WERI-Rb-1 (cell line): ENCODE measurements around the gene TSHZ3.

ENCODE experiments used
- DNase-seq: peaks from one replicate; pipeline ENCODE4 v3.0.0-alpha.2; 2020
- H3K27ac ChIP-seq: fragments of 250-450 bp; sonication (Bioruptor Pico); 2 replicates; pipeline ENCODE4 v1.5.1; 2020; ENCODE audit warnings: mild to moderate bottlenecking, moderate library complexity
- H3K27me3 ChIP-seq: fragments of 250-450 bp; sonication (Bioruptor Pico); 2 replicates; pipeline ENCODE4 v1.5.1; 2021; ENCODE audit warnings: mild to moderate bottlenecking, low read depth, moderate library complexity; ENCODE audit not compliant: insufficient read depth, severe bottlenecking
- H3K36me3 ChIP-seq: fragments of 250-450 bp; sonication (Bioruptor Pico); 2 replicates; pipeline ENCODE4 v1.5.1; 2020; ENCODE audit warnings: mild to moderate bottlenecking, moderate library complexity
- H3K4me3 ChIP-seq: 2 replicates; pipeline ENCODE4 v1.5.1; 2011; ENCODE audit warnings: low read depth, mild to moderate bottlenecking, control low read depth, low read length
- H3K9me3 ChIP-seq: fragments of 250-450 bp; sonication (Bioruptor Pico); 2 replicates; pipeline ENCODE4 v1.5.1; 2021; ENCODE audit warnings: mild to moderate bottlenecking, moderate library complexity; ENCODE audit not compliant: severe bottlenecking
- CTCF ChIP-seq: IDR thresholded peaks from 2 replicates; pipeline ENCODE4 v1.5.1; 2011; ENCODE audit warnings: low read depth, mild to moderate bottlenecking, control low read depth, inconsistent platforms, low read length

The TSHZ3 gene

GRCh38 chr19:31269425-31270127, 79.7 kb downstream of the TSHZ3 start:
- TF ChIP-seq CTCF, result no peak
- Histone ChIP-seq H3K27ac (no peak overlapping the region), H3K27me3 (no peaks in the 10 kb centered on the region), H3K4me3 (no peak overlapping the region), H3K36me3 (no peaks in the 10 kb centered on the region), H3K9me3 (no peaks in the 10 kb centered on the region)
- DNase-seq, result no peak

GRCh38 chr19:31268751-31269383, 80.4 kb downstream of the TSHZ3 start:
- TF ChIP-seq CTCF, result no peak
- no peaks in the 10 kb centered on the region for H3K9me3 ChIP-seq
- DNase-seq, result no peak
- H3K36me3 ChIP-seq, result no peaks in the 10 kb centered on the region
- no peak overlapping the region for H3K27ac ChIP-seq
- H3K27me3 ChIP-seq, result no peaks in the 10 kb centered on the region
- H3K4me3 ChIP-seq, result no peak overlapping the region

- H3K4me3 ChIP-seq, result no peak overlapping the region
- no peak for DNase-seq
- H3K27me3 ChIP-seq, result no peaks in the 10 kb centered on the region
- TF ChIP-seq CTCF, result no peak
- no peaks in the 10 kb centered on the region for H3K36me3 ChIP-seq
- H3K9me3 ChIP-seq, result no peaks in the 10 kb centered on the region
- no peak overlapping the region for H3K27ac ChIP-seq
Measured at GRCh38 chr19:31266731-31267130, 82.5 kb downstream of the TSHZ3 start.

- H3K4me3 ChIP-seq, result no peak overlapping the region
- no peak overlapping the region for H3K27ac ChIP-seq
- DNase-seq, result no peak
- no peaks in the 10 kb centered on the region for H3K9me3 ChIP-seq
- no peaks in the 10 kb centered on the region for H3K27me3 ChIP-seq
- TF ChIP-seq CTCF, result no peak
- no peaks in the 10 kb centered on the region for H3K36me3 ChIP-seq
Measured at GRCh38 chr19:31266196-31266595, 83.0 kb downstream of the TSHZ3 start.

- no peaks in the 10 kb centered on the region for H3K27me3 ChIP-seq
- no peak overlapping the region for H3K4me3 ChIP-seq
- no peak for TF ChIP-seq CTCF
- H3K27ac ChIP-seq, result no peak overlapping the region
- H3K36me3 ChIP-seq, result no peaks in the 10 kb centered on the region
- H3K9me3 ChIP-seq, result no peaks in the 10 kb centered on the region
- no peak for DNase-seq
Measured at GRCh38 chr19:31264041-31264778, 85.0 kb downstream of the TSHZ3 start.
